Measurements from ENCODE around the gene SFXN3. TPM values are rescaled to one million over a fixed set of nuclear protein-coding genes. Genes with fewer than 3 reads are reported as not detected.

SFXN3 gene
- total and polyA plus RNA-seq, 2 donors from 2014 or later, result 23.3 to 51.6 TPM

- no peak overlapping the region for H3K9ac ChIP-seq (ENCODE audit: low read length in 3 of 3)
- no peak overlapping the region for H3K4me3 ChIP-seq (ENCODE audit: low read length in 3 of 3)
- no peak for TF ChIP-seq CTCF (IDR thresholded peaks at IDR 0.05; ENCODE audit: borderline replicate concordance, extremely low read depth, insufficient read depth)
- H3K27me3 ChIP-seq (ENCODE audit: control insufficient read depth, insufficient read depth, low read length), result no peaks in the 10 kb centered on the region
- no peak overlapping the region for H3K27ac ChIP-seq (ENCODE audit: low read depth in 2 of 2, low read length in 2 of 2)
- H3K9me3 ChIP-seq (ENCODE audit: control insufficient read depth in 2 of 3, insufficient read depth in 1 of 3, low read length in 3 of 3), result no peaks in the 10 kb centered on the region
- DNase-seq (peak in 1 of 5 donors; percentile 50), FAIRE-seq (no peak)
- H3K4me1 ChIP-seq (ENCODE audit: control insufficient read depth in 2 of 3, insufficient read depth in 2 of 3, low read depth in 1 of 3, low read length in 3 of 3), result peaks cover 0 to 14% (median 4%) of the 10 kb centered on the region in 3 donors
- intact Hi-C loops (cut with DNase I), result no loop called here
- H3K36me3 ChIP-seq (ENCODE audit: control insufficient read depth in 2 of 3, insufficient read depth in 3 of 3, low read length in 3 of 3), result peaks cover 5 to 12% (median 11%) of the 10 kb centered on the region in 3 donors
Observed at GRCh38 chr10:100995181-100995580, 35.9 kb upstream of the SFXN3 start.

GRCh38 chr10:100996678-100997359 is 34.2 kb upstream of the SFXN3 start:
- Histone ChIP-seq H3K27ac (ENCODE audit: low read depth in 2 of 2, low read length in 2 of 2) (peak overlapping the region; percentile 90 to 99), H3K27me3 (ENCODE audit: control insufficient read depth, insufficient read depth, low read length) (no peaks in the 10 kb centered on the region), H3K4me3 (ENCODE audit: low read length in 3 of 3) (peak overlapping the region; percentile 56 to 85 (median 74)), H3K9me3 (ENCODE audit: control insufficient read depth in 2 of 3, insufficient read depth in 1 of 3, low read length in 3 of 3) (no peaks in the 10 kb centered on the region), H3K9ac (ENCODE audit: low read length in 3 of 3) (peak overlapping the region; percentile 11 to 82 (median 57)), H3K4me1 (ENCODE audit: control insufficient read depth in 2 of 3, insufficient read depth in 2 of 3, low read depth in 1 of 3, low read length in 3 of 3) (peaks cover 7 to 26% (median 8%) of the 10 kb centered on the region in 3 donors), H3K36me3 (ENCODE audit: control insufficient read depth in 2 of 3, insufficient read depth in 3 of 3, low read length in 3 of 3) (peaks cover 0 to 3% (median 0%) of the 10 kb centered on the region in 3 donors)
- FAIRE-seq (no peak), DNase-seq (peak; percentile 57 to 85 (median 68))
- no peak for TF ChIP-seq CTCF (IDR thresholded peaks at IDR 0.05; ENCODE audit: borderline replicate concordance, extremely low read depth, insufficient read depth)
- intact Hi-C loops (cut with DNase I), result no loop called here

GRCh38 chr10:100997360-100998182 is 33.5 kb upstream of the SFXN3 start:
- Histone ChIP-seq H3K27ac (ENCODE audit: low read depth in 2 of 2, low read length in 2 of 2) (peak overlapping the region; percentile 90 to 99), H3K4me1 (ENCODE audit: control insufficient read depth in 2 of 3, insufficient read depth in 2 of 3, low read depth in 1 of 3, low read length in 3 of 3) (peaks cover 7 to 32% (median 8%) of the 10 kb centered on the region in 3 donors), H3K4me3 (ENCODE audit: low read length in 3 of 3) (peak overlapping the region; percentile 56 to 85 (median 74)), H3K9ac (ENCODE audit: low read length in 3 of 3) (peak overlapping the region; percentile 16 to 82 (median 57)), H3K9me3 (ENCODE audit: control insufficient read depth in 2 of 3, insufficient read depth in 1 of 3, low read length in 3 of 3) (no peaks in the 10 kb centered on the region), H3K27me3 (ENCODE audit: control insufficient read depth, insufficient read depth, low read length) (no peaks in the 10 kb centered on the region), H3K36me3 (ENCODE audit: control insufficient read depth in 2 of 3, insufficient read depth in 3 of 3, low read length in 3 of 3) (peaks cover 0 to 3% (median 1%) of the 10 kb centered on the region in 3 donors)
- no peak for FAIRE-seq
- DNase-seq, result peak; percentile 78 to 90 (median 83)
- intact Hi-C loops (cut with DNase I), result no loop called here
- peak; percentile 59 for TF ChIP-seq CTCF (IDR thresholded peaks at IDR 0.05; ENCODE audit: borderline replicate concordance, extremely low read depth, insufficient read depth)

All from kidney (tissue), 14 donors.